Common myeloid progenitor, CD34-positive (primary cell): ENCODE results near the gene TXNIP.

Source experiments
- CTCF ChIA-PET: fragments of 350-600 bp; sonication (Branson Sonifier 250); formaldehyde crosslinking; loops from one replicate; lab custom pipeline; 2021; ENCODE audit warnings: antibody characterized with exemption; lab: Charles Lee
- POLR2A ChIA-PET: fragments of 350-600 bp; sonication (Branson Sonifier 250); formaldehyde crosslinking; loops from one replicate; lab custom pipeline; 2021; ENCODE audit warnings: antibody characterized with exemption; lab: Charles Lee
- DNase-seq, 3 donors: peaks; one replicate each; pipeline versions ENCODE4 v3.0.0 to v3.0.0-alpha.2; 2013
- H3K27ac ChIP-seq, 2 experiments: 1 replicate in 1 of 2; 2 replicates in 1 of 2; pipeline ENCODE4 v1.7.0; 2013; ENCODE audit warnings: inconsistent platforms in 2 of 2, low read length in 2 of 2, mild to moderate bottlenecking in 2 of 2, low read depth in 1 of 2, moderate library complexity in 1 of 2; ENCODE audit not compliant: severe bottlenecking in 2 of 2, insufficient read depth in 1 of 2, poor library complexity in 1 of 2
- H3K27me3 ChIP-seq, 5 experiments: replicated peaks in 2 of 5; 1 replicate in 3 of 5; 2 replicates in 2 of 5; pipeline versions ENCODE4 v1.6.1 to v1.7.0; 2013; ENCODE audit warnings: low read length in 4 of 5, mild to moderate bottlenecking in 2 of 5, moderate library complexity in 2 of 5, inconsistent platforms in 1 of 5; ENCODE audit not compliant: insufficient read depth in 5 of 5, control insufficient read depth in 4 of 5
- H3K36me3 ChIP-seq, 4 experiments: 1 replicate in 2 of 4; 2 replicates in 2 of 4; pipeline versions ENCODE4 v1.6.1 to v1.7.0; 2013; ENCODE audit warnings: low read length in 3 of 4, control low read depth in 1 of 4, mild to moderate bottlenecking in 1 of 4; ENCODE audit not compliant: control insufficient read depth in 4 of 4, insufficient read depth in 4 of 4
- H3K4me1 ChIP-seq, 4 experiments: 1 replicate in 3 of 4; 2 replicates in 1 of 4; pipeline versions ENCODE4 v1.6.1 to v1.7.1; 2013; ENCODE audit warnings: low read length in 3 of 4, mild to moderate bottlenecking in 3 of 4, control low read depth in 1 of 4, inconsistent platforms in 1 of 4, moderate library complexity in 1 of 4; ENCODE audit not compliant: control insufficient read depth in 4 of 4, insufficient read depth in 4 of 4; ENCODE audit errors: control extremely low read depth in 1 of 4
- H3K4me3 ChIP-seq, 7 experiments: 1 replicate in 4 of 7; 2 replicates in 3 of 7; pipeline versions ENCODE4 v1.5.1 to v1.7.0; 2013; ENCODE audit warnings: mild to moderate bottlenecking in 7 of 7, low read length in 6 of 7, moderate library complexity in 6 of 7, inconsistent platforms in 2 of 7, low read depth in 2 of 7, control low read depth in 1 of 7; ENCODE audit not compliant: insufficient read depth in 4 of 7, control insufficient read depth in 1 of 7; ENCODE audit errors: extremely low read depth in 1 of 7
- H3K9me3 ChIP-seq, 5 experiments: 1 replicate in 4 of 5; 2 replicates in 1 of 5; pipeline versions ENCODE4 v1.6.1 to v1.7.1; 2013; ENCODE audit warnings: low read length in 4 of 5, mild to moderate bottlenecking in 2 of 5, inconsistent platforms in 1 of 5, low read depth in 1 of 5, moderate library complexity in 1 of 5; ENCODE audit not compliant: control insufficient read depth in 4 of 5, insufficient read depth in 2 of 5; ENCODE audit errors: control extremely low read depth in 1 of 5
- WGBS: methylation state at CpG from one replicate; pipeline ENCODE4 v1.1.5; 2013; ENCODE audit not compliant: insufficient coverage; 5-methylcytosine and 5-hydroxymethylcytosine counted together

TXNIP gene

DNA sequence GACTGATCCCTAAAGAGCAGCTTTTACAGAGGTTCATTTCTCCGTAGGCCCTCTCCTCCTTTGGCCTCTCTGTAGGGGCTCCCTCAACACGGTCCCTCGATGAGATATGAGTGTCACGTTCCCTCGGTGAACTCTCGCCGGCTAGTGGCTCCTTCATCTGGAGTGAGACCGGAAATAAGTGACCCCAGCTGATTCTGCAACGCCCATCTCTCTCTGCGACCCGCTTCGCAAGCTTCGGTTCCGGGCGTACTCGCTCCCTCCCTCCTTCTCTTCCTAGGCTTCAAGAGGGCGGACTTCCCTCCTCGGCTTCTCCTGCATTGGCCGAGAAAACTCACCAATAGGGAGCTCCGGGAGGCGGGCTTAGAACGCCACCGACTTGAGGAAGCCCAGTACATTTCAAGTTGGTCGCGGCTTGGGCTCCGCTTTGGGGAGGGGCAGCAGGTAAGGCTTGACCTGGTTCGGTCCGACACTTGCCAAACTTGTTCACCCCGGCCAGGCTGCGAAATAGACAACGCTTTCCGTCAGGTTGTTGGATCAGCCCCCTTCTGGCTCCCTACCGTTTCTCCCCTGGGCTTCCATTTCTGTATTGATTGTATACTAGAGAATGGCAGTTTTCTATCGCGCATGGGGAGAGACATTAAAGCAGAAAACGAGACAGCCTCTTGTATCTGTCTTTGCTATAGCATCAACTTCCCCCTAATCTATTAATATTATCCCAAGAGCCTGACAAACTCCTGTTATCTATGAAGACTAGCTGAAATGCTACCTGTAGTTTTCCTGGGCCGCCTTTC is 31.9 kb downstream of the TXNIP start, which contains the start of the genes ANKRD34A and POLR3GL:
ANKRD34A (minus strand) TSS at position 248 of the 791 bp plus-strand sequence. CDS start 2,816 bp downstream, outside the sequence.
POLR3GL (plus strand) TSS at position 363 of the 791 bp plus-strand sequence. CDS start 10,176 bp downstream, outside the sequence.
- POLR2A ChIA-PET = interaction anchor here (0.6 to 2.1 kb wide), 6 partner anchors 34 to 105 kb away, joined by 3 to 9 read pairs (median 4); partner anchors contain the start of genes PEX11B, PIAS3 and RBM8A
- 0% methylated on average over 31 of the region's 37 CpGs for WGBS
- H3K36me3 ChIP-seq = peaks cover 0 to 4% (median 0%) of the 10 kb centered on the region in 4 experiments
- peak; percentile 91 to 95 (median 94) for DNase-seq
- CTCF ChIA-PET = interaction anchor here (0.8 to 3.7 kb wide), 10 partner anchors 13 to 118 kb away, joined by 3 to 47 read pairs (median 3); partner anchors contain the start of gene RBM8A
- peak within 1 kb of the TSS; percentile 68 to 93 for H3K27ac ChIP-seq
- H3K9me3 ChIP-seq = peaks cover 0 to 4% (median 3%) of the 10 kb centered on the region in 5 experiments
- H3K4me3 ChIP-seq = peak within 1 kb of the TSS; percentile 82 to 98 (median 96)
- peaks cover 28 to 55% (median 46%) of the 10 kb centered on the region in 4 experiments for H3K4me1 ChIP-seq
- peaks cover 0 to 3% (median 0%) of the 10 kb centered on the region in 5 experiments for H3K27me3 ChIP-seq

DNA sequence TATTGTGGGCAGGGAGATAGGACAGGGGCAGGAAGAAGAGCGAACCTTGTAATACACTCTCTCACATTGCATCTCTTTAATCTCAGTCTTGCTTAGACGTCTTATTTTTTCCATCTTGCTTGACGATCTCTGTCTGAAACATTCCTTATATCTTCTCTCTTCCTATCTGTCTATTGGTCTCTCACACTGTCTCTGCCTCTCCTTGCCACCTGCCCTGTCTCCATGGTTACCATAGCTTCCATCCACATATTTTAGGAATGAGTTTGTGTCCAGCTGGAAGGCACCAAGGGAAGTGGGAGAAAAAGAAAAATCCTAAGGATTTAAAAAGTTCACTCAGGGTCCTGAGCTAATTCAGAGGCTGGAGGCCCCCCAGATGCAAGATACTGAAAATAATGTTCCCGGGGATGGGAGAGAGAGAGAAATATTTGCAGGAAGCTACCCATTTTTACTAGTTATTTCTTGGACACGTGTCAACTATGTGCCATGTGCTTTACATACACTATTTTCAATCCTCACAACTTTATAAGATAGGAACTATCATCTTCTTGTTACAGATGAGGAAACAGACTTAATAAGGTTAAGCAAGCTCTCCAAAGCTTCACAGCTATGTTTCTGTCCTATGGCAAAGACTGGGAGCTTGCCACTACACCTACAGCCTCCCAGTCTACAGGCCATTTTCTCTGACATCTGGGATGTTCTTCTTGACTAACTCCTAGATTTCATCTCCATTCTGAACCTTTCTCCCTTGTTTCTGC is 32.9 kb downstream of the TXNIP start:
- DNase-seq = no peak
- Histone ChIP-seq H3K4me1 (peaks cover 33 to 64% (median 56%) of the 10 kb centered on the region in 4 experiments), H3K9me3 (peaks cover 0 to 4% (median 3%) of the 10 kb centered on the region in 5 experiments), H3K27ac (peak overlapping the region in 1 of 2 experiments; percentile 93), H3K36me3 (peaks cover 0 to 4% (median 0%) of the 10 kb centered on the region in 4 experiments), H3K27me3 (peaks cover 0 to 3% (median 0%) of the 10 kb centered on the region in 5 experiments), H3K4me3 (peak overlapping the region in 6 of 7 experiments; percentile 82 to 98 (median 96))
- CTCF ChIA-PET = interaction anchor here (0.8 to 3.7 kb wide), 9 partner anchors 9 to 116 kb away, joined by 3 to 47 read pairs (median 3); partner anchors contain the start of gene RBM8A
- WGBS = 69% methylated on average over 4 of the region's 5 CpGs
- POLR2A ChIA-PET = interaction anchor here (0.6 to 2.1 kb wide), 5 partner anchors 33 to 104 kb away, joined by 3 to 9 read pairs (median 4); partner anchors contain the start of genes PEX11B, PIAS3 and RBM8A

DNA sequence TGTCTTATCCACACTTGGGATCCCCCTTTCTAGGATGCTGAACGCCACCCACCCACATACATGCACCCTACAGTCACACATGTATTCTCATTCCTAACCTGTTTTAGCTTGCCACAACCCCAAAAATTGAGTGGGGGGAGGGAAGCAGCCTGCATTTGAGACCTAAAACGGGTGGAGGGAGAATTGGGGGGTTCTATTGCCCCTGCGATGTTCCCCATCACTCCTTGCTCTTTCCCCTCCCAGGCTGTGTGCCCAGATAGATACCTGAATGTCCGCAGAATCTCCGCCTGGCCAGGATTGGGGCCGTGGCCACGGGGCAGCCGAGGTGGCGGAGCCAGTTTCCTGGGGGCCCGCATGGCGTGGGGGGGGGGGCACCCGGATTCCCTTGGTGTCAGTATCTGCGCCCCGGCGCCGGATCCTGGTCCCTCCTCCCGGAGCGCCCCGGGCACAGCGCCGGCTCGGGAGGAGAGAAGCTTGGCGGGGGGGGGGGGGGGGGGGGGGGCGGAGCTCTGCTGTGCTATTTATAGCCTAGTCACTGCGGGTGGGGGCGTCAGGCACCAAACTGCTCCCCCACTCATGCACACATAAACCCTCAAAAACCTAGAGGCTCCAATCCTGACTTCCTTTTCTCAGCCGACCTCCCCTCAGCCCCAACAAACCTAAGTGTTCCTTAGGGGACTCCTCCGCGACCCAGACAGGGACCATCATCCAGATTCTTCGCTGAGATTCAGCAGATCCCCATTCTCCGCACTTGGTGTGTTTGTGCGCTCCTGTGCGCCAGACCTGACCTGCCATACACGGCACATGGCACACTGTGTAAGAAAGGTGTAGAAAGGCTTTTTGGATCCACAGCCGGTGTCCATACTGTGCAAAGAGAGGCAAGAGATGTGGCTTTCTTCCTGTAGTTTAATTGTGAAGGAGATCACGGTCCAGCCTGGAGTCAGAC is 33.9 kb downstream of the TXNIP start:
- H3K4me3 ChIP-seq = peak overlapping the region in 6 of 7 experiments; percentile 73 to 95 (median 88)
- H3K27me3 ChIP-seq = peaks cover 0 to 3% (median 0%) of the 10 kb centered on the region in 5 experiments
- peak in 2 of 3 donors; percentile 31 to 35 for DNase-seq
- POLR2A ChIA-PET = interaction anchor here (0.6 kb wide), 2 partner anchors 29 to 35 kb away, joined by 3 to 4 read pairs; partner anchors contain the start of gene RBM8A
- 12% methylated on average over 13 of the region's 36 CpGs for WGBS
- H3K9me3 ChIP-seq = peaks cover 0 to 2% (median 2%) of the 10 kb centered on the region in 5 experiments
- CTCF ChIA-PET = interaction anchor here (1.0 to 3.7 kb wide), 2 partner anchors 8 to 15 kb away, joined by 3 to 47 read pairs; no protein-coding TSS in a partner anchor
- no peak overlapping the region for H3K27ac ChIP-seq
- peaks cover 38 to 68% (median 61%) of the 10 kb centered on the region in 4 experiments for H3K4me1 ChIP-seq
- peaks cover 0 to 2% (median 0%) of the 10 kb centered on the region in 4 experiments for H3K36me3 ChIP-seq

DNA sequence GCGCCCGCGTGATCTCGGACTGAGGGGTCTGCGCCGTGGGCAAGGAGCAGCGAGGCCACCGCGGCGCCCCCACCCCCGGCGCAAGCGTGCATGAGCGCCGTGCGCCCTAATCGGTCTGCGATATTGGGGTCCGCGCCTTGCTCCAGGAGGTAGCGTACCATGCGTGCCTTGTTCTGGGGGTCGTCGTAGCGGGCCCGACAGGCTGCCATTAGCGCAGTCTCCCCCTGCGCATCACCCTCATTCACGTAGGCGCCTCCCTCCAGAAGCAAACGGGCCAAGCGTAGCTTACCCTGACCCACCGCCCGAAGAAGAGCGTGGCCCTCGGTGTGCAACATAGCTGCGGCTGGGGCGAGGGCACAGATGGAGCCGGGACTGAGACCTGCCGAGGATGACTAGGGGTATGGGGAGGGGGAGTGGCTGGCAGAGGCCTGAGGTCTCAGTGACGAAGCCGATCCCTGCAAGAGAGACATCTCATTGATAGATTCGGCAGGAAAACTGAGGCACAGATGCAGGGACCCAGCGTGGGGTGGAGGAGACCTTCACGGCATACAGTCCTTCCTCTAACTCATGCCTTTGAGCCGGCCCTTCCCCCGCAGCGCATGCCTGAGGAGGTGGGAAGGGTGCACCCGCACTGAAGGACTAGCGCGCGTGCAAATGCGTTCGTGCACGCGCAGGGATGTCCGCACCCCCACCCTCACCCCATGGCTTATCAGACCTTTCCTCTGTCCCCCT is 34.8 kb downstream of the TXNIP start:
- H3K9me3 ChIP-seq = no peaks in the 10 kb centered on the region
- peaks cover 45 to 73% (median 68%) of the 10 kb centered on the region in 4 experiments for H3K4me1 ChIP-seq
- WGBS = 0% methylated on average over 37 of the region's 57 CpGs
- H3K4me3 ChIP-seq = peak overlapping the region; percentile 71 to 95 (median 86)
- CTCF ChIA-PET = no interaction called here
- no peak overlapping the region for H3K27ac ChIP-seq
- peak in 2 of 3 donors; percentile 17 to 46 for DNase-seq
- H3K36me3 ChIP-seq = no peaks in the 10 kb centered on the region
- POLR2A ChIA-PET = no interaction called here
- peaks cover 0 to 3% (median 0%) of the 10 kb centered on the region in 5 experiments for H3K27me3 ChIP-seq

DNA sequence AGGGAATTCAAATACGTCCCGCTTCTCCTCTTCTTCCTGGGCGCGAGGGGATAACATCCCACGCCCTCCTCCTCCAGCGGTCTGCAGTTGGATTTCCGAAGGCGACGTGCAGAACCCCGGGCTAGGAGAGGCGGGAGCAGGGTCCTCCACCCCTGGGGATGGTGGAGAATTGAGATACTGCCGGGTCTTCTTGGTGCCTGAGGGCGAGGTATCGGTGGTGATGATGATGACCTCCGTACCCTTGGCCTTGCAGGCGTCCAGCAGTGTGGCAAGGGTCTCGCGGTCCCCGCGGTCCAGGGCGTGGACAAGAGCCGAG is 35.3 kb downstream of the TXNIP start:
- no peak for DNase-seq
- Histone ChIP-seq H3K9me3 (no peaks in the 10 kb centered on the region), H3K4me1 (peaks cover 50 to 78% (median 73%) of the 10 kb centered on the region in 4 experiments), H3K4me3 (peak overlapping the region; percentile 71 to 95 (median 86)), H3K27ac (peak overlapping the region in 1 of 2 experiments; percentile 61), H3K27me3 (peaks cover 0 to 3% (median 0%) of the 10 kb centered on the region in 5 experiments), H3K36me3 (no peaks in the 10 kb centered on the region)
- POLR2A ChIA-PET = no interaction called here
- WGBS = 0% methylated on average over 5 of the region's 22 CpGs
- CTCF ChIA-PET = no interaction called here
